HG02943 (cell line): ENCODE data around the gene DMRTB1.

Source experiments
- ATAC-seq: cut with Tn5 transposase; IDR thresholded peaks from one replicate; pipeline ENCODE4 v1.9.1; 2021; ENCODE audit warnings: mild to moderate bottlenecking, low read depth, moderate library complexity; ENCODE audit not compliant: unreplicated experiment

Gene DMRTB1

GRCh38 chr1:53484705-53485477 lies 25.7 kb downstream of the DMRTB1 start:
- no peak for ATAC-seq

DNA sequence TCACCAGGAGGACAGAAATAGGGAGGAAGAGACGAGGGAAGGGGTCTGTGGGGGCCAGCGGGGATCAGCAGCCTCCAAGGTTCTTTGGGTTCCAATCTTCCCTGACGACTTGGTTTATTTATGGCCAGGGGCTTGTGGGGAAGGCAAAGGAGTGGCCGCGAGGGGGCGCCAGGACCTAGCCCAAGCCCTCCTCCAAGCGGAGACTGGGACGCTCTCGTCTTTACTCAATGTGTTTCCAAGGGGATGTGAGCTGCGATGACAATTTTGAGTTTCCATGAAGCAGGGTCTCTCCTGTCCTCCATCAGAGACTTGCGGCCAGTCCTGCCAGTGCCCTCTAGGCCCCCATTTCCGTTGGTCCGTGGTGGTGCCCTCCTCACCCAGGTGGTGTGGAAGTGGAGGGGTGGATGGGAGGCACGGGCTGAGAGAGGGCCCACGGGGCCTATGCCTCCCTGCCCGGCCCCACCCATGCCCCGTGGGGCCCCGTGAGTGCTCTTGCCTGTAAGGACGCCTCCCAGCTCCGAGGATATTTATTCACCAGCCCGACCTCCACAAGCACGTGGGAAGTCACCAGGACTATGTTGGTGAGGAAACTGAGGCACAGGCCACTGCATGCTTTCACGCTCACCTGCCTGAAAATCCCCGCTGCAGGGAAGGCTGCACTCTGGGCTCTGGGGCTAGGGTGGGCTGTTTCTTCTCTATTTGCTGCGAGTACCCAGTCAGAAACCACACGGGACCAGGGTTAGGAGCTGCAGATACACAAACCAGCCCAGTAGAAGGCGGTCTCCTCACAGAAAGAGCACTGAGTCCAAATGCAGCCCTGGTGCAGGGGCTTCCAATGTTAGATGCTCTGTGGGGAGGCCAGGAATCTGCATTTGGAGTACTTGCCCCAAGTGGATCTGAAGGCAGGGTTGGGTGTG lies 26.5 kb downstream of the DMRTB1 start:
- ATAC-seq = no peak

- no peak for ATAC-seq
These were observed 27.3 kb downstream of the DMRTB1 start for GRCh38 chr1:53486395-53487026.

DNA sequence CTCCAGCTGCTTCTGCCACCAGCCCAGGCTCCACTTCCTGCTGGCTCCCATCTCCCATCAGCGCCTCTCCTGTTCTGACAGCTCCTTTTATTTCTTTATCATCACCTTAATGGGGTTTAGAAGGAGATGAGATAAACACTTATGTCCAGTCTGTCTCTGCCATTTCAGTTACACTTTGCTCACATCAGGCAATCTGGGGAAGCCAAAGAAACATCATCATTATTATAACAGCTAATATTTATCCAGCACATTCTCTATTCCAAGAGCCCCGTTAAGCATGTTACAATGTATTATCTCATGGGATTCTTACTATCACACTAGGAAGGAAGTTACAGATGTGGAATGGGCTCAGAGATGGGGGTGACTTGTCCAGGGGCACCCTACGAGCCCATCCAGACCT lies 31.2 kb downstream of the DMRTB1 start:
- no peak for ATAC-seq

GRCh38 chr1:53495633-53496345 lies 36.6 kb downstream of the DMRTB1 start:
- ATAC-seq = no peak

DNA sequence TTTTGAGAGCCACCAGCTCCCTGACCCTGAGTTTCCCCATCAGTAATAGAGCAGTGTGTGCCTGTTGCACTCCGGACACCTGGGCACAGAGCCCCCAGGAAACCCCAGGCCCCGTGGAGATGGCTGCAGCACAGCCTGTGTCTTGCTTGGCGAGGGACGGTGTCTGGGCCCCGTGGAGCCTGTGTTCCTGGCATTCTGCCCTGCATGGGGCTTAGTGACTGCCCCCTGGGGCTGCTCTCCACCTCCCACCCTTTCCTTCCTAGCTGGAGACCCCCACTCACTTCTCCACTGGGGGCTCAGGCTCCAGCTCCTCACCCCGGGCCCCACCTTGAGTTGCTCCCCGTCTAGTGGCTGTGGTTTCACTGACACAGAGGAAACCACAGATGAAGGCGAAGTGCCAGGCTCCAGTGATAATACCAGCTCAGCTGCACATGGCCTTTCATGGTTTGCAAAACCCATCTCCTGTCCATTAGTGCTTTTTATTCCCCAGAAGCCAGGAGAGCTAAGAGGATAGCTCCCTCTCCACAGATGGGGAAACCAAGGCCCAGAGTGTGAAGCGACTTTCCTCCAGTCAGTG lies 39.4 kb downstream of the DMRTB1 start:
- ATAC-seq = no peak

DNA sequence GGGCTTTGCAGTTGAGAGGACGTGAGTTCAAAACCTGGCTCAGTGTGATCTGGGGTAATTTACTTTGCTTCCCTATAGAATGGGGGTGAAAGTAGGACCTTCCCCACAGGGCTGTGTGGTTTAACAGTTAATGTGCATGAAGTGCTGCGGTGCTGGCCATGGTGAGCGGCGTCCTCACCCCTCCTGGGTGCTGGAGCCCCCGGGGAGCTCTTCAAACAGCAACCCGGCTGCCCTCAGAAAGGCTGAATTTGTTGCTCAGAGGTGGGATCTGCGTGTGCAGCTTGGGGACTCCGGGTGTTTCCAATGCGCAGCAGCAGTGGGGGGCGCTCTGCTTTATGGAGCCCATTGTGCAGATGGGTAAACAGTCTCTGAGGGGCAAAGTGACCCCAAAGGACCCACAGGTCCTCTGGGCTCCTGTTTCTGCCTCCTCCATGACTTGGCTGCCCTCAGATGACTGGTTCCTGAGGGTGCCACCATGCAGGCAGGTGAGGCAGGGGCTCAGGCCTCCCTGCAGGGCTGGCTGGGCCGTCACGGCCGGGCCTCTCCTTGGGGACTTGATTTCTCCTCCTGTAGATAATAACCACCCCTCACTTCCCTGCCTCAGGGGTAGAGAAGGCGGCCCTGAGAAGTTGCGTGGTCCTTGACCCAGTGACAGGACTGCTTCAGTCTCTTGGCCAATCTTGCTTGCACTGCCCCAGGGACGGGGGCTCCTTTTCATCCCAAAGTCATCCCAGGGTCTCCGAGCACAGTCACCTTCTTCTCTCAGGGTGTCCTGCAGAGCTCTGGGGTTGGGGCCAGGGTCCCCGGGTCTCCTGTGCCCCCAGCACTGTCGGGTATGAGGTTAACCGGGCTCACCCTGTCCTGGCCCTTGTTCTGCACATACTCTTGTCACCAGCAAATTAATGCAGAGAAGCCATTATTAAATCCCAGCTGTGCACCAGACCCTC lies 40.3 kb downstream of the DMRTB1 start:
- no peak for ATAC-seq

- ATAC-seq = no peak
These were observed 41.2 kb downstream of the DMRTB1 start for GRCh38 chr1:53500204-53501064.

GRCh38 chr1:53501065-53502005 lies 42.1 kb downstream of the DMRTB1 start:
- ATAC-seq = no peak

- no peak for ATAC-seq
These were observed 43.6 kb downstream of the DMRTB1 start for GRCh38 chr1:53502641-53503432.

DNA sequence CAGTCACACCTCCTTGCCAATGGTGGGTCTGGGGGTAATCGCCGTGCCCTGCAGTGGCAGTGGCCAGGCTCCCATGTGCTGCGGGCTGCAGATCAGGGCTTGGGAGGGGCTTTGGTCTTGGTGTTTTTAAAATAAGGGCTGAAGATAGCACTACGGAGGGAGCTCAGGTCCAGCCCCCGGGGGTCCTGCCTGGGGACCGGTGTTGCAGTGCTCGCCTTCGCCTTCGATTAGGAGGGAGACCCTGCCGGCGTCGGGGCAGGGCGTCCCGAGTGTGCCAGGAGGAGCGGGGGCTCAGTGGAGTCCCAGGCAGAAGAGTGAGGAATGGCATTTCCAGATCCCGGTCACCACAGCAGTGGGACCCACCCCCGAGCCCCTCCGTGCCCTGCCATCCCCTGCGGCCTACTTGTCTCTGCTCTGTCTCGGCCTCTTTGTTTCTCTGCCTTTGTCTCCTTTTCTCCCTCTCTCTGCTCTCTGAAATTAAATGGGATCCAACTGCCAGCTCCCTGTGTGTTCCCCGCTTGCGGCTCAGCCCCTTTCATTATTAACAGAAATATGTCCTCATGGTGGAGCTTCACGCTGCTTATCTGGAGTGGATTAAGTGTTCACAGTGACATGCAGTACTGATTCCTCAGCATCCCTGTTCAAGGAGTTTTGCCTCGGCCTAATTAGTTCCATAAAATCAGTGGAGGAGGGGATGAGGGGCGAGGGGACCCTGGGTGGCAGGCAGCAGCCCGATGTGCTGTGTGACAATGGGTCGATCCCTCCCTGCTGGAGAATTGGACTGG lies 44.4 kb downstream of the DMRTB1 start:
- no peak for ATAC-seq

- no peak for ATAC-seq
These were observed 45.7 kb downstream of the DMRTB1 start for GRCh38 chr1:53504901-53505300.

DNA sequence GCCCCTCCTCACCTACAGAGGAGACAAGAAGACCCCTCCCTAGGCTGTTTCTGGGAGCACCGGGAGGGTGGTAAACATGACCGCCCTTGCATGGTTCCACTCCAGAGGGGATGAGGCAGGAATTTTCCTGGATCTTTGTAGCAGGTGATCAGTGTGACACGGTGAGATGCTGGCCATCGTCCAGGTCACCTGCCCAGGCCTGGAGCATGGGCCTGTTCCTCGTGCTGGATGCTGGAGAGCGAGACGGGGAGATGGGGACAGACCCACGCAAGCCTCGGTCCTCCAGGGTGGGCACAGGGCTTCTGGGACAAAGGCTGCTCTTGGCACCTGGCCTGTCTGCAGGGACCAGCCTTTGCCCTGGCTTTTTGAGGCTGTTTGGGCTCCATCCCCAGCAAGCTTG lies 46.2 kb downstream of the DMRTB1 start:
- no peak for ATAC-seq

GRCh38 chr1:53505891-53506290 lies 46.7 kb downstream of the DMRTB1 start:
- no peak for ATAC-seq

- ATAC-seq = no peak
These were observed 47.3 kb downstream of the DMRTB1 start for GRCh38 chr1:53506355-53507050.
